ENCODE measurements around the gene BORCS5. TPM values are rescaled to one million over a fixed set of nuclear protein-coding genes. Genes with fewer than 3 reads are reported as not detected.

Gene BORCS5
- total and polyA plus RNA-seq, 2 donors (not counting 1 experiment from before 2014, with no cell fraction given): 11.9 to 46.2 TPM

- H3K27me3 Mint-ChIP-seq: no peaks in the 10 kb centered on the region
- H3K9ac ChIP-seq (ENCODE audit: low read length): no peak overlapping the region
- TF ChIP-seq CTCF (IDR thresholded peaks at IDR 0.05) (no peak), EZH2 (IDR thresholded peaks at IDR 0.05; ENCODE audit: borderline replicate concordance, insufficient read depth, low read depth, low read length, poor library complexity, severe bottlenecking) (no peak)
- no peaks in the 10 kb centered on the region for H3K9me3 Mint-ChIP-seq (ENCODE audit: insufficient read depth)
- peaks cover 24% of the 10 kb centered on the region for H3K4me1 Mint-ChIP-seq
- no peak overlapping the region for H3K4me3 Mint-ChIP-seq
- H3K27ac Mint-ChIP-seq: no peak overlapping the region
- ATAC-seq (ENCODE audit: low read depth) (no peak), DNase-seq (no peak)
- H3K9me3 ChIP-seq (ENCODE audit: control extremely low read depth in 1 of 3, control insufficient read depth in 2 of 3, insufficient read depth in 1 of 3, low read length in 2 of 3): no peaks in the 10 kb centered on the region
- H3K4me1 ChIP-seq (ENCODE audit: control insufficient read depth in 2 of 2, insufficient read depth in 2 of 2, low read length in 2 of 2): peaks cover 6 to 7% of the 10 kb centered on the region in 2 donors
- no CpG with 5 or more reads among the region's 3 CpGs for WGBS (ENCODE audit: insufficient coverage)
- no peaks in the 10 kb centered on the region for H4K20me1 ChIP-seq (ENCODE audit: control insufficient read depth, insufficient read depth, low read length, poor library complexity, severe bottlenecking)
- H3K36me3 ChIP-seq (replicated peaks in 1 of 2; ENCODE audit: control extremely low read depth in 1 of 2, control insufficient read depth in 1 of 2, extremely low read depth in 1 of 2, insufficient read depth in 2 of 2, low read length in 1 of 2): no peaks in the 10 kb centered on the region
- no peak overlapping the region for H3K4me2 ChIP-seq (replicated peaks; ENCODE audit: low read depth, low read length, poor library complexity, severe bottlenecking)
- intact Hi-C loops (cut with micrococcal nuclease): loop anchor here (5.0 kb wide), 1 partner anchor 79 kb away; the partner anchor contains the start of gene DUSP16
- H3K27ac ChIP-seq (ENCODE audit: low read length in 2 of 2): no peak overlapping the region
- no peaks in the 10 kb centered on the region for H3K27me3 ChIP-seq (replicated peaks in 1 of 4; ENCODE audit: control extremely low read depth in 1 of 4, control insufficient read depth in 3 of 4, insufficient read depth in 4 of 4, low read length in 3 of 4)
- POLR2A ChIA-PET: no interaction called here
- CTCF ChIA-PET: interaction anchor here (1.2 kb wide), 1 partner anchor 254 kb away, joined by 3 read pairs; no protein-coding TSS in a partner anchor
- no peaks in the 10 kb centered on the region for H3K79me2 ChIP-seq (ENCODE audit: control insufficient read depth, insufficient read depth, low read length)
- no peak overlapping the region for H2AFZ ChIP-seq (ENCODE audit: insufficient read depth, low read depth, low read length, poor library complexity, severe bottlenecking)
- H3K4me3 ChIP-seq (ENCODE audit: control extremely low read depth in 1 of 5, extremely low read depth in 1 of 5, insufficient read depth in 1 of 5, low read depth in 2 of 5, low read length in 4 of 5): no peak overlapping the region
Measured at GRCh38 chr12:12483438-12483837, 126.6 kb downstream of the BORCS5 start.

- no peak overlapping the region for H3K9ac ChIP-seq (ENCODE audit: low read length)
- peaks cover 21% of the 10 kb centered on the region for H3K4me1 Mint-ChIP-seq
- POLR2A ChIA-PET: interaction anchor here (0.5 kb wide), 1 partner anchor 211 kb away, joined by 4 read pairs; no protein-coding TSS in a partner anchor
Measured at GRCh38 chr12:12486661-12487240, 129.9 kb downstream of the BORCS5 start.

More at GRCh38 chr12:12486661-12487240, 129.9 kb downstream of the BORCS5 start:
- Histone ChIP-seq H3K4me2 (replicated peaks; ENCODE audit: low read depth, low read length, poor library complexity, severe bottlenecking) (no peak overlapping the region), H3K9me3 (ENCODE audit: control extremely low read depth in 1 of 3, control insufficient read depth in 2 of 3, insufficient read depth in 1 of 3, low read length in 2 of 3) (no peaks in the 10 kb centered on the region), H3K79me2 (ENCODE audit: control insufficient read depth, insufficient read depth, low read length) (no peaks in the 10 kb centered on the region), H3K4me1 (ENCODE audit: control insufficient read depth in 2 of 2, insufficient read depth in 2 of 2, low read length in 2 of 2) (peaks cover 6 to 7% of the 10 kb centered on the region in 2 donors), H4K20me1 (ENCODE audit: control insufficient read depth, insufficient read depth, low read length, poor library complexity, severe bottlenecking) (no peaks in the 10 kb centered on the region), H2AFZ (ENCODE audit: insufficient read depth, low read depth, low read length, poor library complexity, severe bottlenecking) (no peak overlapping the region), H3K27me3 (replicated peaks in 1 of 4; ENCODE audit: control extremely low read depth in 1 of 4, control insufficient read depth in 3 of 4, insufficient read depth in 4 of 4, low read length in 3 of 4) (no peaks in the 10 kb centered on the region), H3K36me3 (replicated peaks in 1 of 2; ENCODE audit: control extremely low read depth in 1 of 2, control insufficient read depth in 1 of 2, extremely low read depth in 1 of 2, insufficient read depth in 2 of 2, low read length in 1 of 2) (no peaks in the 10 kb centered on the region), H3K4me3 (ENCODE audit: control extremely low read depth in 1 of 5, extremely low read depth in 1 of 5, insufficient read depth in 1 of 5, low read depth in 2 of 5, low read length in 4 of 5) (no peak overlapping the region), H3K27ac (ENCODE audit: low read length in 2 of 2) (no peak overlapping the region)
- H3K27me3 Mint-ChIP-seq: no peaks in the 10 kb centered on the region
- peak overlapping the region; percentile 7 for H3K4me3 Mint-ChIP-seq
- 70% methylated on average over 2 of the region's 6 CpGs for WGBS (ENCODE audit: insufficient coverage)
- peak; percentile 54 for ATAC-seq (ENCODE audit: low read depth)
- DNase-seq: no peak
- intact Hi-C loops (cut with micrococcal nuclease): no loop called here
- CTCF ChIA-PET: no interaction called here
- peak overlapping the region; percentile 27 for H3K27ac Mint-ChIP-seq
- TF ChIP-seq CTCF (IDR thresholded peaks at IDR 0.05) (no peak), EZH2 (IDR thresholded peaks at IDR 0.05; ENCODE audit: borderline replicate concordance, insufficient read depth, low read depth, low read length, poor library complexity, severe bottlenecking) (no peak)
- no peaks in the 10 kb centered on the region for H3K9me3 Mint-ChIP-seq (ENCODE audit: insufficient read depth)
